Measurements from ENCODE around the gene SACM1L.

SACM1L gene

DNA sequence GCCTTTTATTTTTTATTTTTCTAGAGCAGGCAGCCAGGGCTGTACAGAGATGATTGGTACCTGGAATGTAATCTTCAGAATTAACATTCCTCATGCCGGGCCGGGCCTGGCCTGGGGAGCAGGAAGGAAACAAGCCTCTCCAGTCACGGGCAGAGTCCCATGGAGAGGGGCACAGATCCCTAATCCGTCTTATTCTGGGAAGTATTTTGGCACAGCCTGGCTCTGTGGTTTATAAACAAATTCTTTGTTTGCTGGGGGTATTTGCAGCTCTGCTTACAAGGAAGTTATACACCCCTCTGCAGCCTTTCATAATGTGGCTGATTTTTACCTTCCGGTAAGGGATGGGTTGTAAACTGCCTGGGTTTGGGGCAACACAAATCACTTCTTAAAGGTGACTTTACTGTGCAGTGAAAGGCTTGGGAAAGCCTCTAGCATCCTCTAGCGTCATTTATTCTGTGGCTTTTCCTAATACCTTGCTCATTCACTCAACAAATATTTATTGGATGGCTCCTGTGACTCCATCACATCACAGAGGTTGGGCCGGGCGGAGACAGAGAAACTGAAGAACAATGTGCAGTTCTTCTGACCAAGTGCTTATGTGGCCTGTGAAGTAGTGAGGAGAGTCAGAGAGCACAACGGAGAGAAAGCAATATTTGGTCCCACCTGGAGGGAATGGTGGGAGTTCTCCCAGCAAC, 104.4 kb downstream of the SACM1L start:
- no peak overlapping the region for H3K4me2 ChIP-seq (ENCODE audit: insufficient read depth, low read length)
- no peak overlapping the region for H3K9ac ChIP-seq (ENCODE audit: low read depth, low read length)
- H2AFZ ChIP-seq (ENCODE audit: low read depth, low read length), result no peak overlapping the region
- H4K20me1 ChIP-seq (ENCODE audit: insufficient read depth, low read length), result no peaks in the 10 kb centered on the region
- no peaks in the 10 kb centered on the region for H3K27me3 ChIP-seq (ENCODE audit: insufficient read depth, low read length, poor library complexity)
- no peaks in the 10 kb centered on the region for H3K79me2 ChIP-seq (ENCODE audit: insufficient read depth, low read length)
- peaks cover 7% of the 10 kb centered on the region for H3K4me1 ChIP-seq (ENCODE audit: insufficient read depth, low read length)
- no peak for TF ChIP-seq EZH2 (IDR thresholded peaks at IDR 0.05; ENCODE audit: borderline replicate concordance, low read depth, low read length, severe bottlenecking)
- TF ChIP-seq, protein P1, sequence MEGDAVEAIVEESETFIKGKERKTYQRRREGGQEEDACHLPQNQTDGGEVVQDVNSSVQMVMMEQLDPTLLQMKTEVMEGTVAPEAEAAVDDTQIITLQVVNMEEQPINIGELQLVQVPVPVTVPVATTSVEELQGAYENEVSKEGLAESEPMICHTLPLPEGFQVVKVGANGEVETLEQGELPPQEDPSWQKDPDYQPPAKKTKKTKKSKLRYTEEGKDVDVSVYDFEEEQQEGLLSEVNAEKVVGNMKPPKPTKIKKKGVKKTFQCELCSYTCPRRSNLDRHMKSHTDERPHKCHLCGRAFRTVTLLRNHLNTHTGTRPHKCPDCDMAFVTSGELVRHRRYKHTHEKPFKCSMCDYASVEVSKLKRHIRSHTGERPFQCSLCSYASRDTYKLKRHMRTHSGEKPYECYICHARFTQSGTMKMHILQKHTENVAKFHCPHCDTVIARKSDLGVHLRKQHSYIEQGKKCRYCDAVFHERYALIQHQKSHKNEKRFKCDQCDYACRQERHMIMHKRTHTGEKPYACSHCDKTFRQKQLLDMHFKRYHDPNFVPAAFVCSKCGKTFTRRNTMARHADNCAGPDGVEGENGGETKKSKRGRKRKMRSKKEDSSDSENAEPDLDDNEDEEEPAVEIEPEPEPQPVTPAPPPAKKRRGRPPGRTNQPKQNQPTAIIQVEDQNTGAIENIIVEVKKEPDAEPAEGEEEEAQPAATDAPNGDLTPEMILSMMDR (IDR thresholded peaks at IDR 0.05; ENCODE audit: borderline replicate concordance, extremely low read depth, low read length, poor library complexity, severe bottlenecking), result no peak
- peaks cover 6% of the 10 kb centered on the region for H3K9me3 ChIP-seq (ENCODE audit: insufficient read depth, low read length, severe bottlenecking)
- H3K27ac ChIP-seq (ENCODE audit: low read length), result no peak overlapping the region
- no peaks in the 10 kb centered on the region for H3K36me3 ChIP-seq (ENCODE audit: insufficient read depth, low read length)
- ATAC-seq (ENCODE audit: insufficient read depth, low read depth) (no peak), DNase-seq (peak; percentile 2)
- no peak overlapping the region for H3K4me3 ChIP-seq (ENCODE audit: low read depth in 1 of 2, low read length in 2 of 2)

DNA sequence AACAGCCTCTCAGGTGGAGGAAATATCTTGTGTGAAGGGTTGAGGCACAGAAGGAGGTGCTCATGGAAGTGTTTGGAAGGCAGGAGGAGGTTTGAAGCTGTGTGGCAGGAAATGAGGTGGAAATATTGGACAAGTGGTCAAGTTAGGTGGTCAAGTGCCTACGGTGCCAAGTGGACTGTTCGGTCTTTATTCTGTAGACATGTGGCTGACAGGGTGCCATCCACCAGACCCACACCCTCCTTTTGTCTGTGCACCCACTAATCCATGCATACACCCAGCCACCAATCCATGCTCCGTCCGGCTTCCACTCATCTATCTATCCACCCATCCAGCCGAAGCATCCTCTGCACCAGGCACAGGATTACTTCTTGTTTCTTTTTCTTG, 105.0 kb downstream of the SACM1L start:
- H3K4me2 ChIP-seq (ENCODE audit: insufficient read depth, low read length), result no peak overlapping the region
- H3K79me2 ChIP-seq (ENCODE audit: insufficient read depth, low read length), result no peaks in the 10 kb centered on the region
- ATAC-seq (ENCODE audit: insufficient read depth, low read depth) (no peak), DNase-seq (no peak)
- no peak for TF ChIP-seq EZH2 (IDR thresholded peaks at IDR 0.05; ENCODE audit: borderline replicate concordance, low read depth, low read length, severe bottlenecking)
- TF ChIP-seq, protein P1 (IDR thresholded peaks at IDR 0.05; ENCODE audit: borderline replicate concordance, extremely low read depth, low read length, poor library complexity, severe bottlenecking), result no peak
- no peaks in the 10 kb centered on the region for H3K36me3 ChIP-seq (ENCODE audit: insufficient read depth, low read length)
- no peak overlapping the region for H3K27ac ChIP-seq (ENCODE audit: low read length)
- H3K9ac ChIP-seq (ENCODE audit: low read depth, low read length), result no peak overlapping the region
- no peak overlapping the region for H3K4me3 ChIP-seq (ENCODE audit: low read depth in 1 of 2, low read length in 2 of 2)
- H2AFZ ChIP-seq (ENCODE audit: low read depth, low read length), result no peak overlapping the region
- H3K27me3 ChIP-seq (ENCODE audit: insufficient read depth, low read length, poor library complexity), result no peaks in the 10 kb centered on the region
- peaks cover 6% of the 10 kb centered on the region for H3K9me3 ChIP-seq (ENCODE audit: insufficient read depth, low read length, severe bottlenecking)
- peaks cover 7% of the 10 kb centered on the region for H3K4me1 ChIP-seq (ENCODE audit: insufficient read depth, low read length)
- no peaks in the 10 kb centered on the region for H4K20me1 ChIP-seq (ENCODE audit: insufficient read depth, low read length)

DNA sequence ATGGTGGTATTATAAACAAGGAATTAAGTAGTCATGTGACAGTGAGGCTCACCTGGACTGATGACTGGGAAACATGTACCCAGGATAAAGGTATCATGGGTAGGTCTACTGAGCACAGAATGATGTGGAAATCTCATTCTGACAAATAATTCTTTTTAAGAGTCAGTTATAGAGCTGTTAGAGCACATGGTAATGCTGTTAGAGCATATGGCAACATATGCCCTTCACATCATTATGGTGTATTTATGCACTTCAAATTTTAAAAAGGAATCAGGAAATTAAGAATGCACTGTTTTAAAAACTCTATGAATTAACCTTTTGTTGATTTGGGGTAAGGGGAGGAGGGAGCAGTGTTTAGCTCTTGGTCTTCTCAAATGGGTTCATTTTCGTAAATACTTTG, 105.5 kb downstream of the SACM1L start:
- Histone ChIP-seq H3K4me2 (ENCODE audit: insufficient read depth, low read length) (no peak overlapping the region), H4K20me1 (ENCODE audit: insufficient read depth, low read length) (no peaks in the 10 kb centered on the region), H3K79me2 (ENCODE audit: insufficient read depth, low read length) (no peaks in the 10 kb centered on the region), H2AFZ (ENCODE audit: low read depth, low read length) (no peak overlapping the region), H3K27me3 (ENCODE audit: insufficient read depth, low read length, poor library complexity) (no peaks in the 10 kb centered on the region), H3K27ac (ENCODE audit: low read length) (no peak overlapping the region), H3K36me3 (ENCODE audit: insufficient read depth, low read length) (no peaks in the 10 kb centered on the region), H3K4me1 (ENCODE audit: insufficient read depth, low read length) (peaks cover 7% of the 10 kb centered on the region), H3K9me3 (ENCODE audit: insufficient read depth, low read length, severe bottlenecking) (peaks cover 3% of the 10 kb centered on the region), H3K9ac (ENCODE audit: low read depth, low read length) (no peak overlapping the region), H3K4me3 (ENCODE audit: low read depth in 1 of 2, low read length in 2 of 2) (no peak overlapping the region)
- DNase-seq (no peak), ATAC-seq (ENCODE audit: insufficient read depth, low read depth) (no peak)
- TF ChIP-seq EZH2 (IDR thresholded peaks at IDR 0.05; ENCODE audit: borderline replicate concordance, low read depth, low read length, severe bottlenecking), result no peak
- TF ChIP-seq, protein P1 (IDR thresholded peaks at IDR 0.05; ENCODE audit: borderline replicate concordance, extremely low read depth, low read length, poor library complexity, severe bottlenecking), result no peak
